Muscle layer of duodenum (tissue), 2 donors: ENCODE data around the gene VAMP3.

ENCODE experiments used
- H3K27ac ChIP-seq: one replicate; pipeline ENCODE4 v1.7.0; 2013; ENCODE audit warnings: mild to moderate bottlenecking, low read length
- H3K27me3 ChIP-seq: one replicate; pipeline ENCODE4 v1.7.0; 2013; ENCODE audit warnings: low read depth, mild to moderate bottlenecking, control low read depth, low read length
- H3K36me3 ChIP-seq, 2 donors: one replicate each; pipeline ENCODE4 v1.7.0; 2013; ENCODE audit warnings: low read length in 2 of 2, control low read depth in 1 of 2, mild to moderate bottlenecking in 1 of 2; ENCODE audit not compliant: insufficient read depth in 2 of 2, control insufficient read depth in 1 of 2
- H3K4me1 ChIP-seq, 2 donors: one replicate each; pipeline ENCODE4 v1.7.0; 2013; ENCODE audit warnings: low read length in 2 of 2, mild to moderate bottlenecking in 2 of 2, control low read depth in 1 of 2, moderate library complexity in 1 of 2; ENCODE audit not compliant: insufficient read depth in 2 of 2, control insufficient read depth in 1 of 2
- H3K4me3 ChIP-seq, 2 donors: one replicate each; pipeline ENCODE4 v1.7.0; 2013; ENCODE audit warnings: low read length in 2 of 2, low read depth in 1 of 2, mild to moderate bottlenecking in 1 of 2
- H3K9me3 ChIP-seq, 2 donors: one replicate each; pipeline ENCODE4 v1.7.0; 2013; ENCODE audit warnings: low read length in 2 of 2, control low read depth in 1 of 2, mild to moderate bottlenecking in 1 of 2; ENCODE audit not compliant: control insufficient read depth in 1 of 2
- donor health status: healthy.

Gene VAMP3

GRCh38 chr1:7813677-7814373, 42.7 kb downstream of the VAMP3 start:
- Histone ChIP-seq H3K4me1 (no peaks in the 10 kb centered on the region), H3K36me3 (peaks cover 40 to 72% of the 10 kb centered on the region in 2 donors), H3K4me3 (no peak overlapping the region), H3K27me3 (no peaks in the 10 kb centered on the region), H3K27ac (no peak overlapping the region), H3K9me3 (peaks cover 7 to 10% of the 10 kb centered on the region in 2 donors)

- Histone ChIP-seq H3K9me3 (no peaks in the 10 kb centered on the region), H3K4me3 (no peak overlapping the region), H3K4me1 (no peaks in the 10 kb centered on the region), H3K27ac (no peak overlapping the region), H3K27me3 (no peaks in the 10 kb centered on the region), H3K36me3 (peaks cover 40 to 86% of the 10 kb centered on the region in 2 donors)
Measured at GRCh38 chr1:7821282-7821681, 50.2 kb downstream of the VAMP3 start.

GRCh38 chr1:7824701-7825100, 53.6 kb downstream of the VAMP3 start:
- Histone ChIP-seq H3K27me3 (no peaks in the 10 kb centered on the region), H3K9me3 (no peaks in the 10 kb centered on the region), H3K27ac (no peak overlapping the region), H3K4me1 (no peaks in the 10 kb centered on the region), H3K36me3 (peaks cover 44 to 92% of the 10 kb centered on the region in 2 donors), H3K4me3 (no peak overlapping the region)

- Histone ChIP-seq H3K4me1 (no peaks in the 10 kb centered on the region), H3K27me3 (no peaks in the 10 kb centered on the region), H3K9me3 (no peaks in the 10 kb centered on the region), H3K4me3 (peak overlapping the region in 1 of 2 donors; percentile 37), H3K36me3 (peaks cover 40 to 84% of the 10 kb centered on the region in 2 donors), H3K27ac (no peak overlapping the region)
Measured at GRCh38 chr1:7826363-7826762, 55.3 kb downstream of the VAMP3 start.

GRCh38 chr1:7827126-7827955, 56.2 kb downstream of the VAMP3 start:
- Histone ChIP-seq H3K27ac (no peak overlapping the region), H3K27me3 (no peaks in the 10 kb centered on the region), H3K9me3 (no peaks in the 10 kb centered on the region), H3K4me1 (no peaks in the 10 kb centered on the region), H3K4me3 (peak overlapping the region in 1 of 2 donors; percentile 37), H3K36me3 (peaks cover 36 to 75% of the 10 kb centered on the region in 2 donors)
